Fibroblast of lung (primary cell): ENCODE data around the gene ERF.
A peak's percentile ranks its signal among the peaks of the same experiment; 100 is the strongest.

Source experiments
- EZH2 ChIP-seq: IDR thresholded peaks from 2 replicates; pipeline ENCODE4 v1.5.1; 2012; ENCODE audit warnings: low read length, control low read depth, mild to moderate bottlenecking; ENCODE audit errors: missing control alignments
- TF ChIP-seq, protein P1 (sequence below), 2 donors: IDR thresholded peaks in 1 of 2; conservative IDR thresholded peaks in 1 of 2; 1 replicate in 1 of 2; 2 replicates in 1 of 2; pipeline ENCODE4 v1.5.1; 2011 to 2012; ENCODE audit warnings: low read length in 2 of 2, control low read depth in 1 of 2, inconsistent platforms in 1 of 2, low read depth in 1 of 2, mild to moderate bottlenecking in 1 of 2

DNA sequence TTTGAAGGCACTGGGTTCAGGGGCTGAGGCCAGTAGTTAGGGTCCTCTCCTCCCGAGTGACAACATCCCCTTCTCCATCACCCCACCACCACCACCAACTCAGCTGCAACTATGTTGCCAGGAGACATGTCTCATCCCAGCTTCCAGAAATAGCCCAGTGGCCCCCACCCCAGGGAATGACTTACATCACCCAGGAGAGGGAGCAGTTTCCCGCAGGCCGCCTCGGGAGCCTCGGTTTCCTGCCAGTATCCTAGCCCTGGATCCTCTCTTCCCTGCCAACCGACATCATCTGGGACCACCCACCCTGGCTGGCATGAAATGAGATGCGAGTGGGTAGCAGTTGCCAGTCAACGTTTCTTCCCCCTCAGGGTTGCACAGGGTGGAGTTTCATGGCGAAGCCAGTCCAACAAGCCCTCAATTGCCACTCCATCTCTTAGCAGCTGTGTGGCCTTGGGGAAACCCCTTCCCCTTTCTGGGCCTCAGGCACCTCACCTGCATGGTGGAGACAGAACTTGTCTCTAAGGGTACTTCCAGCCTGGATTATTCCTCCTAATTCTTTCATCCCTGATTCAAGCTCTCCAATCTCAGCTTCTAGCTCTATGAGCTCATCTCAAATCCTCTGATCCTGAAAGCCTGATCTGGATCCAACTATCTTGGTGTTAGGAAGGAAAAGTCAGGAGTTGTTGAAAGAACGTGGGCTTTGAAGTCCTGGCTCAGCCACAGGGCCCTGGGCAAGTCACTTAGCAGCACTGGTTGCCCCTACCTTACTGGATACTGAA, 8.6 kb downstream of the ERF start:
- TF ChIP-seq, protein P1, sequence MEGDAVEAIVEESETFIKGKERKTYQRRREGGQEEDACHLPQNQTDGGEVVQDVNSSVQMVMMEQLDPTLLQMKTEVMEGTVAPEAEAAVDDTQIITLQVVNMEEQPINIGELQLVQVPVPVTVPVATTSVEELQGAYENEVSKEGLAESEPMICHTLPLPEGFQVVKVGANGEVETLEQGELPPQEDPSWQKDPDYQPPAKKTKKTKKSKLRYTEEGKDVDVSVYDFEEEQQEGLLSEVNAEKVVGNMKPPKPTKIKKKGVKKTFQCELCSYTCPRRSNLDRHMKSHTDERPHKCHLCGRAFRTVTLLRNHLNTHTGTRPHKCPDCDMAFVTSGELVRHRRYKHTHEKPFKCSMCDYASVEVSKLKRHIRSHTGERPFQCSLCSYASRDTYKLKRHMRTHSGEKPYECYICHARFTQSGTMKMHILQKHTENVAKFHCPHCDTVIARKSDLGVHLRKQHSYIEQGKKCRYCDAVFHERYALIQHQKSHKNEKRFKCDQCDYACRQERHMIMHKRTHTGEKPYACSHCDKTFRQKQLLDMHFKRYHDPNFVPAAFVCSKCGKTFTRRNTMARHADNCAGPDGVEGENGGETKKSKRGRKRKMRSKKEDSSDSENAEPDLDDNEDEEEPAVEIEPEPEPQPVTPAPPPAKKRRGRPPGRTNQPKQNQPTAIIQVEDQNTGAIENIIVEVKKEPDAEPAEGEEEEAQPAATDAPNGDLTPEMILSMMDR (conservative IDR thresholded peaks at IDR 0.05 in 1 of 2, IDR thresholded peaks at IDR 0.05 in 1 of 2; ENCODE audit: low read depth in 1 of 2, low read length in 2 of 2), result peak; percentile 69 to 74
- no peak for TF ChIP-seq EZH2
